ENCODE data around the gene PDE1C.

PDE1C gene

DNA sequence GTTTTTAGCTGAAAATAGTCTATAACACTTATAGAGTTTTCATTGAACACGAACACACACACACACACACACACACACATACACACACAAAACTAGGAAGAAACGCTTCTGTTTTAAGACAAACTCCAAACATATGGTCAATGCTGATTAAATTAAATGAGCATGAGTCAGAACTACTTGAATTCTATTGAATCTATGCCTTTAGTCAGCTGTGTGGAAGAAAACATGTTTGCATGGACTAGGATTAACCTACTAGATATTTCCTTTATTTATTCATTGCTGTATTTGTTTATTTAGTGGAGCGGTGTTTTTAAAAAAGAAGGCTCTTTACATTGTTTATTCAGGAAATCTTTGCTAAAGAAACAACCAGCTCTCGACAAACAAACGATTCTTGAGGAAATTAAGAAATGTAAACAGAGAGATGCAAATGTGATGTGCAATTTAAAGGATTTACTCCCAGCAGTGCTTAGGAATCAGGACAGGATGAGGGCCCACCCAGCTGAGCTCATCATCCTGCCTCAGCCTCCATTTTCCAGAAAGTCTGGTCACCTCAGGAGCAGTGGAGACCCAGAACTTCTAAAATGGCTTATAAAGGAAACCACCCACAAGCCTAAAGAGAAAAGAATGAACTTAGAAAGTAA is 83.2 kb downstream of the PDE1C start:
- H3K36me3 ChIP-seq (ENCODE audit: control insufficient read depth in 1 of 2, insufficient read depth in 2 of 2, low read length in 2 of 2) = no peaks in the 10 kb centered on the region

GRCh38 chr7:31982962-31983361 is 87.2 kb downstream of the PDE1C start:
- Histone ChIP-seq H3K4me1 (ENCODE audit: control insufficient read depth in 1 of 2, insufficient read depth in 2 of 2, low read length in 2 of 2) (no peaks in the 10 kb centered on the region), H3K9me3 (ENCODE audit: control insufficient read depth in 1 of 2, low read length in 2 of 2) (no peaks in the 10 kb centered on the region), H3K27me3 (ENCODE audit: low read depth, low read length) (no peaks in the 10 kb centered on the region), H3K4me3 (ENCODE audit: low read depth in 1 of 2, low read length in 2 of 2) (no peak overlapping the region), H3K36me3 (ENCODE audit: control insufficient read depth in 1 of 2, insufficient read depth in 2 of 2, low read length in 2 of 2) (no peaks in the 10 kb centered on the region), H3K27ac (ENCODE audit: low read length) (no peak overlapping the region)

More for the DNA sequence above, 83.2 kb downstream of the PDE1C start:
- Histone ChIP-seq H3K27me3 (ENCODE audit: low read depth, low read length) (no peaks in the 10 kb centered on the region), H3K27ac (ENCODE audit: low read length) (no peak overlapping the region), H3K9me3 (ENCODE audit: control insufficient read depth in 1 of 2, low read length in 2 of 2) (no peaks in the 10 kb centered on the region), H3K4me1 (ENCODE audit: control insufficient read depth in 1 of 2, insufficient read depth in 2 of 2, low read length in 2 of 2) (no peaks in the 10 kb centered on the region), H3K4me3 (ENCODE audit: low read depth in 1 of 2, low read length in 2 of 2) (no peak overlapping the region)

- Histone ChIP-seq H3K27ac (ENCODE audit: low read length) (no peak overlapping the region), H3K9me3 (ENCODE audit: control insufficient read depth in 1 of 2, low read length in 2 of 2) (peaks cover 0 to 4% of the 10 kb centered on the region in 2 donors), H3K4me3 (ENCODE audit: low read depth in 1 of 2, low read length in 2 of 2) (no peak overlapping the region), H3K36me3 (ENCODE audit: control insufficient read depth in 1 of 2, insufficient read depth in 2 of 2, low read length in 2 of 2) (no peaks in the 10 kb centered on the region), H3K27me3 (ENCODE audit: low read depth, low read length) (no peaks in the 10 kb centered on the region), H3K4me1 (ENCODE audit: control insufficient read depth in 1 of 2, insufficient read depth in 2 of 2, low read length in 2 of 2) (no peaks in the 10 kb centered on the region)
Measured at GRCh38 chr7:31981874-31982390, 88.3 kb downstream of the PDE1C start.

- Histone ChIP-seq H3K27me3 (ENCODE audit: low read depth, low read length) (no peaks in the 10 kb centered on the region), H3K4me3 (ENCODE audit: low read depth in 1 of 2, low read length in 2 of 2) (no peak overlapping the region), H3K36me3 (ENCODE audit: control insufficient read depth in 1 of 2, insufficient read depth in 2 of 2, low read length in 2 of 2) (no peaks in the 10 kb centered on the region), H3K27ac (ENCODE audit: low read length) (no peak overlapping the region), H3K4me1 (ENCODE audit: control insufficient read depth in 1 of 2, insufficient read depth in 2 of 2, low read length in 2 of 2) (no peaks in the 10 kb centered on the region), H3K9me3 (ENCODE audit: control insufficient read depth in 1 of 2, low read length in 2 of 2) (peaks cover 0 to 5% of the 10 kb centered on the region in 2 donors)
Measured at GRCh38 chr7:31979690-31980330, 90.4 kb downstream of the PDE1C start.

- Histone ChIP-seq H3K4me1 (ENCODE audit: control insufficient read depth in 1 of 2, insufficient read depth in 2 of 2, low read length in 2 of 2) (no peaks in the 10 kb centered on the region), H3K4me3 (ENCODE audit: low read depth in 1 of 2, low read length in 2 of 2) (no peak overlapping the region), H3K36me3 (ENCODE audit: control insufficient read depth in 1 of 2, insufficient read depth in 2 of 2, low read length in 2 of 2) (no peaks in the 10 kb centered on the region), H3K9me3 (ENCODE audit: control insufficient read depth in 1 of 2, low read length in 2 of 2) (peaks cover 0 to 5% of the 10 kb centered on the region in 2 donors), H3K27me3 (ENCODE audit: low read depth, low read length) (no peaks in the 10 kb centered on the region), H3K27ac (ENCODE audit: low read length) (no peak overlapping the region)
Measured at GRCh38 chr7:31975546-31975945, 94.7 kb downstream of the PDE1C start.

DNA sequence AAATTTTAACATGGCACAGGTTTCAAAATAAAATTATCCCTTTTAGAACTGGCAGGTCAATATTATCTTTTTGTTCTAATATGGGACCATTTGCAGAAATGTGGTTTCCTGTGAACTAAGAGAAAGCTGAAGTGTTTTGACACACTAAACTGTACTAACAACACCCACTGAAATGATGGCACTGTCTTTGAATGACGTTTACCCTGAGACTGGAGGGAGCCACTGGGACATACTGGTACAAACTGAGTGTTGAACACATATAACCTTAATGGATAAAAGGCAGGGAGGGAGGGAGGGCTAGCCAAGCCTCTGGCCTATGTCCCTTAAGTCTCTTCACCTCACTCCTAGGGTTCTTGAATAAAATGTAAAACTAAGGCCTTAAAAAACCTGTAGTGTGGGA is 95.9 kb downstream of the PDE1C start:
- Histone ChIP-seq H3K36me3 (ENCODE audit: control insufficient read depth in 1 of 2, insufficient read depth in 2 of 2, low read length in 2 of 2) (no peaks in the 10 kb centered on the region), H3K4me3 (ENCODE audit: low read depth in 1 of 2, low read length in 2 of 2) (no peak overlapping the region), H3K27ac (ENCODE audit: low read length) (no peak overlapping the region), H3K9me3 (ENCODE audit: control insufficient read depth in 1 of 2, low read length in 2 of 2) (peaks cover 0 to 5% of the 10 kb centered on the region in 2 donors), H3K27me3 (ENCODE audit: low read depth, low read length) (no peaks in the 10 kb centered on the region), H3K4me1 (ENCODE audit: control insufficient read depth in 1 of 2, insufficient read depth in 2 of 2, low read length in 2 of 2) (no peaks in the 10 kb centered on the region)

GRCh38 chr7:31971049-31971667 is 99.0 kb downstream of the PDE1C start:
- no peak overlapping the region for H3K27ac ChIP-seq (ENCODE audit: low read length)
- no peaks in the 10 kb centered on the region for H3K9me3 ChIP-seq (ENCODE audit: control insufficient read depth in 1 of 2, low read length in 2 of 2)
- H3K36me3 ChIP-seq (ENCODE audit: control insufficient read depth in 1 of 2, insufficient read depth in 2 of 2, low read length in 2 of 2) = no peaks in the 10 kb centered on the region
- H3K27me3 ChIP-seq (ENCODE audit: low read depth, low read length) = no peaks in the 10 kb centered on the region
- H3K4me3 ChIP-seq (ENCODE audit: low read depth in 1 of 2, low read length in 2 of 2) = no peak overlapping the region
- no peaks in the 10 kb centered on the region for H3K4me1 ChIP-seq (ENCODE audit: control insufficient read depth in 1 of 2, insufficient read depth in 2 of 2, low read length in 2 of 2)

GRCh38 chr7:31970501-31970900 is 99.7 kb downstream of the PDE1C start:
- Histone ChIP-seq H3K4me1 (ENCODE audit: control insufficient read depth in 1 of 2, insufficient read depth in 2 of 2, low read length in 2 of 2) (no peaks in the 10 kb centered on the region), H3K9me3 (ENCODE audit: control insufficient read depth in 1 of 2, low read length in 2 of 2) (no peaks in the 10 kb centered on the region), H3K36me3 (ENCODE audit: control insufficient read depth in 1 of 2, insufficient read depth in 2 of 2, low read length in 2 of 2) (no peaks in the 10 kb centered on the region), H3K27me3 (ENCODE audit: low read depth, low read length) (no peaks in the 10 kb centered on the region), H3K27ac (ENCODE audit: low read length) (no peak overlapping the region), H3K4me3 (ENCODE audit: low read depth in 1 of 2, low read length in 2 of 2) (no peak overlapping the region)

- Histone ChIP-seq H3K36me3 (ENCODE audit: control insufficient read depth in 1 of 2, insufficient read depth in 2 of 2, low read length in 2 of 2) (no peaks in the 10 kb centered on the region), H3K27me3 (ENCODE audit: low read depth, low read length) (no peaks in the 10 kb centered on the region), H3K4me1 (ENCODE audit: control insufficient read depth in 1 of 2, insufficient read depth in 2 of 2, low read length in 2 of 2) (no peaks in the 10 kb centered on the region), H3K9me3 (ENCODE audit: control insufficient read depth in 1 of 2, low read length in 2 of 2) (no peaks in the 10 kb centered on the region), H3K27ac (ENCODE audit: low read length) (no peak overlapping the region), H3K4me3 (ENCODE audit: low read depth in 1 of 2, low read length in 2 of 2) (no peak overlapping the region)
Measured at GRCh38 chr7:31963569-31964175, 106.5 kb downstream of the PDE1C start.

DNA sequence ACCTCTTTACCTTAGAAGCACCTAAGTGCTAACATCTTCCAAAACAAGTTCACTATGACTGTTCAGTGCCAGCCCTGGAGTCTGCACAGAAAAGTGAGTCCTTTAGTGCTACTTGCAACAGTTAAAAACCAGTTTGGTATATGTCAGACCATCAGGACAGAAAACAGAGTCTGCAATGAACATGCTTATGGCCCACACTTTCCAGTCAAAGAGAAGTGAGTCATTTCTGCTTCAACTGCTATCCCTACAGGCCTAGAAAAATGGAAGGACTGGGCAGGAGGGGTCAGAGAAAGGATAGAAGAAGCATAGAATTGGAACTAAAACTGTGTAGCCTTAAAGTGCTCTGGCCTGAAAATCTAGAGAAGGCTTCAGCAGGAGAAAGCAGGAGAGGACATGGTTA is 108.0 kb downstream of the PDE1C start:
- H3K4me3 ChIP-seq (ENCODE audit: low read depth in 1 of 2, low read length in 2 of 2) = no peak overlapping the region
- H3K27ac ChIP-seq (ENCODE audit: low read length) = no peak overlapping the region
- H3K9me3 ChIP-seq (ENCODE audit: control insufficient read depth in 1 of 2, low read length in 2 of 2) = no peaks in the 10 kb centered on the region
- no peaks in the 10 kb centered on the region for H3K27me3 ChIP-seq (ENCODE audit: low read depth, low read length)
- peaks cover 0 to 6% of the 10 kb centered on the region in 2 donors for H3K4me1 ChIP-seq (ENCODE audit: control insufficient read depth in 1 of 2, insufficient read depth in 2 of 2, low read length in 2 of 2)
- H3K36me3 ChIP-seq (ENCODE audit: control insufficient read depth in 1 of 2, insufficient read depth in 2 of 2, low read length in 2 of 2) = no peaks in the 10 kb centered on the region

DNA sequence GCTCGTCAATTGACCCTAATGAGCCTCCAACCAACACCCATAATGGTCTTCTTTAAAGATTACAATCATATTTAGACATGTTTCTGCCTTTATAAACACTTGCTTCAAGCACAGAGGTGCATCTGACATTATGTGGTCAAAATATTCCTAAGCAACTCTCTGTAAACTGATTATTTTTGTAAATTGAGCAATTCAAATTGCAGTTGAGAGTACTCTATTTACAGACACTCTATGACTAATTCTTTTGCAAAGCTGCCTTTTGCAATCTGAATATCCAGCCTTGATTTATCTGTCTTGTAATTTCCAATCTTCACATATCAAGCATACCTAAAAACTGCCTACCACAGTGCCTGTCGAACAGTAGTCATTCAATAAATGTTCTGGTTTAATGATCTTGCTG is 112.0 kb downstream of the PDE1C start:
- no peaks in the 10 kb centered on the region for H3K9me3 ChIP-seq (ENCODE audit: control insufficient read depth in 1 of 2, low read length in 2 of 2)
- no peak overlapping the region for H3K4me3 ChIP-seq (ENCODE audit: low read depth in 1 of 2, low read length in 2 of 2)
- peaks cover 0 to 6% of the 10 kb centered on the region in 2 donors for H3K4me1 ChIP-seq (ENCODE audit: control insufficient read depth in 1 of 2, insufficient read depth in 2 of 2, low read length in 2 of 2)
- H3K27me3 ChIP-seq (ENCODE audit: low read depth, low read length) = no peaks in the 10 kb centered on the region
- no peaks in the 10 kb centered on the region for H3K36me3 ChIP-seq (ENCODE audit: control insufficient read depth in 1 of 2, insufficient read depth in 2 of 2, low read length in 2 of 2)
- H3K27ac ChIP-seq (ENCODE audit: low read length) = no peak overlapping the region

Data from muscle layer of duodenum (tissue), 2 donors.